Muscle layer of colon (tissue), 2 donors: ENCODE data around the gene BST1.
A peak's percentile ranks its signal among the peaks of the same experiment; 100 is the strongest.
"Not testable (repeated sequence)": the region's sequence is repeated elsewhere in the genome, so short reads cannot be mapped to it uniquely, and the experiment has no call there.

Experiments
- H3K27ac ChIP-seq: one replicate; pipeline ENCODE4 v1.7.0; 2013; ENCODE audit warnings: low read depth, mild to moderate bottlenecking, low read length, moderate library complexity
- H3K27me3 ChIP-seq, 2 donors: one replicate each; pipeline ENCODE4 v1.7.0; 2013; ENCODE audit warnings: low read length in 2 of 2, mild to moderate bottlenecking in 2 of 2; ENCODE audit not compliant: insufficient read depth in 2 of 2, control insufficient read depth in 1 of 2
- H3K36me3 ChIP-seq: one replicate; pipeline ENCODE4 v1.7.0; 2013; ENCODE audit warnings: mild to moderate bottlenecking, low read length; ENCODE audit not compliant: insufficient read depth
- H3K4me1 ChIP-seq: one replicate; pipeline ENCODE4 v1.7.0; 2013; ENCODE audit warnings: mild to moderate bottlenecking, low read length; ENCODE audit not compliant: insufficient read depth
- H3K4me3 ChIP-seq, 2 donors: one replicate each; pipeline ENCODE4 v1.7.0; 2013; ENCODE audit warnings: low read length in 2 of 2, low read depth in 1 of 2, mild to moderate bottlenecking in 1 of 2, moderate library complexity in 1 of 2
- H3K9ac ChIP-seq: one replicate; pipeline ENCODE4 v1.7.0; 2013; ENCODE audit warnings: low read length
- H3K9me3 ChIP-seq: one replicate; pipeline ENCODE4 v1.7.0; 2013; ENCODE audit warnings: mild to moderate bottlenecking, low read length
- donor health status: abdominal sarcoma.
- donor health status: Adenocarcinoma of cecum.

Gene BST1

GRCh38 chr4:15716115-15716514, 13.2 kb downstream of the BST1 start:
- H3K36me3 ChIP-seq, result no peaks in the 10 kb centered on the region
- no peak overlapping the region for H3K9ac ChIP-seq
- H3K4me1 ChIP-seq, result peaks cover 28% of the 10 kb centered on the region
- H3K4me3 ChIP-seq, result no peak overlapping the region
- H3K27ac ChIP-seq, result no peak overlapping the region
- H3K27me3 ChIP-seq, result no peaks in the 10 kb centered on the region
- no peaks in the 10 kb centered on the region for H3K9me3 ChIP-seq

DNA sequence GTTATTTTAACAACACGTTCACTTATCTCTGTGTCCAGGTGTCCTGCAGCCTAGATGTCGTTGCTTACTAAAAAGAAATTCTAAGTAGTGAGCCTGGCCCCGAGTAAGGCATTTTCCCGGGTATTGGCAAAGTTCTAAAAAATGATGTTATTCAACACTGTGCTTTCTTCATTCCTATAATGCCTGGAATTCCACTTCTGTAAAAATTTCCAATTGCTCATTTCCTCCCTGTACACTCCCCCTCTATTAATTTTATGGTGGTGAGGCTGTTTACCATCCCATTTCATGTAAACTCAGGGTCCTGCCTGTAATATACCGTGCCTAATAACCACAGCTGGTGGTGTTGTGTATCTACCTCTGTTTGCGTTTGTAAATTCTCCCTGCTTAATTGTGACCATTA, 14.2 kb downstream of the BST1 start:
- Histone ChIP-seq H3K4me3 (no peak overlapping the region), H3K27me3 (no peaks in the 10 kb centered on the region), H3K9me3 (no peaks in the 10 kb centered on the region), H3K27ac (no peak overlapping the region), H3K4me1 (peaks cover 28% of the 10 kb centered on the region), H3K36me3 (peaks cover 4% of the 10 kb centered on the region), H3K9ac (no peak overlapping the region)

DNA sequence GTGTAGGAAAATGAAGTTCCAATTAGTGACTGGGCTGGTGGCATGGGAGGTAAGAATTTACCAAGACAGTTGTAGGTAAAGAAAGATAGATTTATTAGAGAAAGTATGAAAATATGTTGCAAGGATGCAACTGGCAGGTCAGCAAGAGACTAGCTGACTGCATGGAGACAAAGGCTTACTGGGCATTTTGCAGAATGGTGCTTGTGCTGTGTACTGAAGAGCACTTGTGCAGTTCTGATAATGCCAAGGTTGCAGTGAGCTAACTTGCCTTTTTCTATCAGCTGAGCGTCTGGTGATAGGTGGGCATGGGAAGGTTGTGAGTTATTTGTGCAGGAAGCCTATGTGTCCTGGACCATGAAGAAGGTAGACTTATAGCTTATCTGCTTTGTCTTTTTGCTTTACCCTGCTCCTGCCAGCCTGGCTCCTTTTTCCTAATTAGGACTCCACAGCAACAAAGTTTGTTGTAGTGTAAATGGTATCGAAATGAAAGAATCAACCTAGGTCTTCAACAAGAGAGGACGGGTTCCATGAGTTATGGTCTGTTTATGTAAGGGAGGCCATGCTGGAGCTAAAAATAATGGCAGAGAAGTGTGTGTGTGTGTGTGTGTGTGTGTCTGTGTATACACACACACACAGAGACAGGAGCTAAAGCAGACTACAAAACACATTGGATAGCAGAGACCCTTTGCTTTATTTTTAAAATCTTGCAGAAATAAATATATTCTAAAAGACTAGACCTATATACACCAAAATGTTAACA, 15.0 kb downstream of the BST1 start:
- Histone ChIP-seq H3K36me3 (peaks cover 5% of the 10 kb centered on the region), H3K27me3 (no peaks in the 10 kb centered on the region), H3K4me1 (peaks cover 28% of the 10 kb centered on the region), H3K9ac (no peak overlapping the region), H3K9me3 (no peaks in the 10 kb centered on the region), H3K27ac (peak overlapping the region; percentile 4), H3K4me3 (peak overlapping the region in 1 of 2 donors; percentile 3)

- Histone ChIP-seq H3K9ac (no peak overlapping the region), H3K4me1 (peaks cover 28% of the 10 kb centered on the region), H3K4me3 (no peak overlapping the region), H3K27me3 (no peaks in the 10 kb centered on the region), H3K27ac (peak overlapping the region; percentile 56), H3K9me3 (no peaks in the 10 kb centered on the region), H3K36me3 (peaks cover 5% of the 10 kb centered on the region)
Measured at GRCh38 chr4:15718465-15718864, 15.6 kb downstream of the BST1 start.

DNA sequence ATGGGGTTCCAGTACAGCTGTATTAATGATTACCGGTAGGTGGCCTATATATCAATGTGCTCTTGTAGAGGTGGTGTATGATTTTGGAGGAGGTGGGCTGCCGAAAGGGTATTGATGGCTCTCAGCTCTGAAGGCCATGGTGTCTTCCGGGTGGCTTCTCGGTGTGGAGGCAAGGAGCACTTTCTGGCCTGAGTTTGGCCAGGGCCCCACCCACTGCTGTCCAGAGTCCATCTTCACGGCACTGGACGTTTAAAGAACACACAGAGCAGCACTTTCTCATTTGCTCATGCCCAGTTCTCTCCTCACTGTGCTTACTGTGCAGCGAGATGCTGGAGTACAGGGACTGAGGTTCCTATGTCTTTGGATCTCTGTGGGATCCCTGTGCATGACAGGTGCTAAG, 16.1 kb downstream of the BST1 start:
- Histone ChIP-seq H3K36me3 (peaks cover 5% of the 10 kb centered on the region), H3K27me3 (no peaks in the 10 kb centered on the region), H3K27ac (peak overlapping the region; percentile 56), H3K4me3 (no peak overlapping the region), H3K4me1 (peaks cover 28% of the 10 kb centered on the region), H3K9ac (no peak overlapping the region), H3K9me3 (no peaks in the 10 kb centered on the region)

- peaks cover 5% of the 10 kb centered on the region for H3K36me3 ChIP-seq
- no peak overlapping the region for H3K27ac ChIP-seq
Measured at GRCh38 chr4:15719506-15719905, 16.6 kb downstream of the BST1 start.

DNA sequence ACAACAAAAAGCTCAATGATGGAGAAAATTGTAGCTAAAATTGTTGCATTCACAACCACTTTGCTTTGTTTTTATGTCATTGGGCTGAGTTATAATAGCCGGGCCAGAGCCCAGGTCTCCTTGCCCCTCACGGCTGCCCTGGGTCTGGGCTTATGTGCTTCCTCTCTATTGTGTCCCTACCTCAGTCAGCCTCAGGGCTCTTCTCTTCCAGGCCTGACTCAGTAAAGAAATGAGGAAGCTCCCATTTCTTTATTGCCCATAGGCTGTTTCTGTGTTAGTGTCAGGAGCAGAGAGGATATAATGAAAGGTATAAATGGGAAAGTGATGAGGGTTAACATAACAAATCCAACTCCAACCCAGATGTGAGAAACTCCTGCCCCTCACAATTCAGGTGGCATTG, 18.0 kb downstream of the BST1 start:
- H3K36me3 ChIP-seq, result peaks cover 5% of the 10 kb centered on the region
- peaks cover 35% of the 10 kb centered on the region for H3K4me1 ChIP-seq
- no peak overlapping the region for H3K9ac ChIP-seq
- H3K27ac ChIP-seq, result no peak overlapping the region
- no peak overlapping the region for H3K4me3 ChIP-seq
- H3K27me3 ChIP-seq, result no peaks in the 10 kb centered on the region
- H3K9me3 ChIP-seq, result no peaks in the 10 kb centered on the region

More at GRCh38 chr4:15719506-15719905, 16.6 kb downstream of the BST1 start:
- H3K4me3 ChIP-seq, result no peak overlapping the region
- H3K9ac ChIP-seq, result no peak overlapping the region
- peaks cover 28% of the 10 kb centered on the region for H3K4me1 ChIP-seq
- H3K9me3 ChIP-seq, result no peaks in the 10 kb centered on the region
- H3K27me3 ChIP-seq, result no peaks in the 10 kb centered on the region

GRCh38 chr4:15725608-15726007, 22.7 kb downstream of the BST1 start:
- Histone ChIP-seq H3K27me3 (no peaks in the 10 kb centered on the region), H3K9ac (no peak overlapping the region), H3K36me3 (peaks cover 5% of the 10 kb centered on the region), H3K4me1 (peaks cover 13% of the 10 kb centered on the region), H3K27ac (peak overlapping the region; percentile 15), H3K9me3 (no peaks in the 10 kb centered on the region), H3K4me3 (no peak overlapping the region)

DNA sequence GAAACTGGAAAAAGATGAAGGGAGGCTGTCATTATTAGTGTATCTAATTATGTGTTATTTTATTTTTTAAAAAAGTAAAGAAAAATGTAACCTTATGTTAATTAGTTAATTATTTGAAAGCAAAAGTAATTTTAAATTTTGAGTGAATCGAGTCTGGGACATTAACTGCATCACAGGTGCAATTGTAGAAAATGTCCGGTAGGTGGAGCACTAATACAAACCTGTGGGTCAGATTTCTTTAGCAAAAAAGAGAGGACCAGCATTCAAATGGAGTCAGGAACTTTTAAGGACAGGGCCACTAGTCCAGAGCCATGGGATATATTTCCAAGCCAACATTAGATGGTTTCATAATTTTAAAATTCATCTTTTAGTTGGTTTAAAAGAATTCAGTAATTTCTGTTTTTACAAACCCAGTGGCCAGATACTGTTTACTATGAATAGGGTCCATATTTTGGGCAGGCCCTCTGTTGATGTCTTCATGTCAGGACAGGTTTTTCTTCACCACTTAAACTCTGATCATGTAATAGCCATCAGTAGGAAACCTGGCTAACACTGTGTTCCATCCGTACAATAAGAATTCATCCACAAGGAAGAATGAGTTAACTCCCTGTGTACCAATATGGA, 27.2 kb downstream of the BST1 start:
- H3K9ac ChIP-seq, result no peak overlapping the region
- H3K27me3 ChIP-seq, result no peaks in the 10 kb centered on the region
- no peak overlapping the region for H3K4me3 ChIP-seq
- peaks cover 8% of the 10 kb centered on the region for H3K4me1 ChIP-seq
- H3K9me3 ChIP-seq, result no peaks in the 10 kb centered on the region
- no peak overlapping the region for H3K27ac ChIP-seq
- no peaks in the 10 kb centered on the region for H3K36me3 ChIP-seq

DNA sequence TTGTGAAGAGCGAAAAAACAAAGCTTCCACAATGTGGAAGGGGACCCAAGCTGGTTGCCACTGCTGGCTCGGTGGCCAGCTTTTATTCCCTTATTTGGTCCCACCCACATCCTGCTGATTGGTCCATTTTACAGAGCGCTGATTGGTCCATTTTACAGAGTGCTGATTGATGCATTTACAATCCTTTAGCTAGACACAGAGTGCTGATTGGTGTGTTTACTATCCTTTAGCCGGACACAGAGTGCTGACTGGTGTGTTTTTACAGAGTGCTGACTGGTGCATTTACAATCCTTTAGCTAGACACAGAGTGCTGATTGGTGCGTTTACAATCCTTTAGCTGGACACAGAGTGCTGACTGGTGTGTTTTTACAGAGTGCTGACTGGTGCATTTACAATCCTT, 30.2 kb downstream of the BST1 start:
- H3K27ac ChIP-seq, H3K27me3 ChIP-seq, H3K4me3 ChIP-seq, H3K9me3 ChIP-seq, H3K36me3 ChIP-seq, H3K9ac ChIP-seq, H3K4me1 ChIP-seq: not testable (repeated sequence)

- no peak overlapping the region for H3K9ac ChIP-seq
- no peak overlapping the region for H3K27ac ChIP-seq
- H3K9me3 ChIP-seq, result no peaks in the 10 kb centered on the region
- H3K4me1 ChIP-seq, result no peaks in the 10 kb centered on the region
- H3K36me3 ChIP-seq, result no peaks in the 10 kb centered on the region
- H3K27me3 ChIP-seq, result no peaks in the 10 kb centered on the region
- H3K4me3 ChIP-seq, result no peak overlapping the region
Measured at GRCh38 chr4:15735536-15735935, 32.7 kb downstream of the BST1 start.
